HFF-Myc (cell line): ENCODE data around the gene HMX2.

Experiments used
- DNase-seq: peaks from one replicate; pipeline ENCODE4 v3.0.0-alpha.2; 2011; ENCODE audit warnings: low read depth; ENCODE audit errors: extremely low read depth
- H3K4me3 ChIP-seq: replicated peaks from 2 replicates; pipeline ENCODE4 v1.5.1; 2011; ENCODE audit warnings: low read depth, mild to moderate bottlenecking, control low read depth, low read length
- TF ChIP-seq, protein P1 (sequence below): IDR thresholded peaks from 2 replicates; pipeline ENCODE4 v1.5.1; 2012; ENCODE audit warnings: mild to moderate bottlenecking, low read depth, low read length, control low read depth; ENCODE audit errors: missing control alignments

HMX2 gene

DNA sequence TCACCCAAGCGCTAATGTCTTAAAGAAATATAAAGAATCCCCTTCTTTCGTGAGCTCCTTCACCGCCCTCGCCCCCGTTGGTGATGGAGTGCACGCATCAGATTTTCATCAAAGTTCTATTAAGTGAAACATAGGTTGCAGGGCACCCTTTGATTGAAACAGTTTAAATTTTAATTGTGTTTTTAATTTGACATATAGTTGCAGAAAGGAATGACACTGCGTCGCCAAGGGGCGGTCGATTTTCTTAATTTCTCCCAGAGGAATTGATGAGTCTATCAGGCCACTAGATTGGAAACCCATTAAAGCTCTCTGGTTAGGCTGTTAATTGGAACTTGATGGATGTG lies 4.1 kb upstream of the HMX2 start:
- no peak for DNase-seq
- TF ChIP-seq, protein P1, sequence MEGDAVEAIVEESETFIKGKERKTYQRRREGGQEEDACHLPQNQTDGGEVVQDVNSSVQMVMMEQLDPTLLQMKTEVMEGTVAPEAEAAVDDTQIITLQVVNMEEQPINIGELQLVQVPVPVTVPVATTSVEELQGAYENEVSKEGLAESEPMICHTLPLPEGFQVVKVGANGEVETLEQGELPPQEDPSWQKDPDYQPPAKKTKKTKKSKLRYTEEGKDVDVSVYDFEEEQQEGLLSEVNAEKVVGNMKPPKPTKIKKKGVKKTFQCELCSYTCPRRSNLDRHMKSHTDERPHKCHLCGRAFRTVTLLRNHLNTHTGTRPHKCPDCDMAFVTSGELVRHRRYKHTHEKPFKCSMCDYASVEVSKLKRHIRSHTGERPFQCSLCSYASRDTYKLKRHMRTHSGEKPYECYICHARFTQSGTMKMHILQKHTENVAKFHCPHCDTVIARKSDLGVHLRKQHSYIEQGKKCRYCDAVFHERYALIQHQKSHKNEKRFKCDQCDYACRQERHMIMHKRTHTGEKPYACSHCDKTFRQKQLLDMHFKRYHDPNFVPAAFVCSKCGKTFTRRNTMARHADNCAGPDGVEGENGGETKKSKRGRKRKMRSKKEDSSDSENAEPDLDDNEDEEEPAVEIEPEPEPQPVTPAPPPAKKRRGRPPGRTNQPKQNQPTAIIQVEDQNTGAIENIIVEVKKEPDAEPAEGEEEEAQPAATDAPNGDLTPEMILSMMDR, result no peak
- H3K4me3 ChIP-seq, result no peak overlapping the region

DNA sequence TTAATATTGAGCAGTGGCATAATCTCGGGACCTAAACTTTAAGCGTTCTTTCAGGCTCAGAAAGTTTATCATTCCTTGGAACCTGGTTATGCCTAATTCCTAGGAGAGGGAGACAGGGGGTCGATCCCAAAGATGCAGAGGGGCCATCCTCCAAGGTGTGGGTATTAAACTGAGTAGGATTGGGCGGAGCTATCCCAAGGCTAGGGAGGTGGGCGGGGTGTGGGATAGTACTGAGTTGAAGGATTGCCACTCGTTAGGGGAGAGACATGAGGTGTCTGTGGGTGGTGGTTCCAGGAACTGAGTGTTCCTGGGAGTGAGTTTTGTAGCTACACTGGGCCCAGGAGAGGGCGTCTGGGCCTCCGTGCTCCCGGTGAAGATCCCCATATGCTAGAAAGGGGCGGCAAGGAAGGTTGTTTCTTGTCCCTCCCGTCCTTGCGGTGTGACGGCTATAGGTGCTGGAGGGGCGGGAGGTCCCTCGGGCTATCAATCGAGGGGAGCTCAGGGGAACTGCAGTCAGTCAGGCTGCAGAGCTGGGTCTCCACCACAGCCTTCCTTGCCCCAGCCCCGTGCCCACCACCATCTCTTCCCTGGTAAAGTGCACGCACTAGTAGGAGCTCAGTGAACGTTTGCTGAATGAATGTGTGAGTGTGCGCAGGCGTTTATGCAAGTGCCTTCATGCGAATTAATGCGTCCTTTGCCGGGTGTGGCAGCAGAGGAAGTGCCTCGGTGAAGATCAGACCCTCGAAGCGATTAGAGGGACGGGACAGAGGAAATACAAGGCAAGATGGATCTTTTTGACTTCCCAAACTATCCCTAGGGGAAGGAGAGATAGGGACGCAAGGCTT lies 3.0 kb upstream of the HMX2 start:
- no peak for DNase-seq
- TF ChIP-seq, protein P1, result no peak
- no peak overlapping the region for H3K4me3 ChIP-seq

DNA sequence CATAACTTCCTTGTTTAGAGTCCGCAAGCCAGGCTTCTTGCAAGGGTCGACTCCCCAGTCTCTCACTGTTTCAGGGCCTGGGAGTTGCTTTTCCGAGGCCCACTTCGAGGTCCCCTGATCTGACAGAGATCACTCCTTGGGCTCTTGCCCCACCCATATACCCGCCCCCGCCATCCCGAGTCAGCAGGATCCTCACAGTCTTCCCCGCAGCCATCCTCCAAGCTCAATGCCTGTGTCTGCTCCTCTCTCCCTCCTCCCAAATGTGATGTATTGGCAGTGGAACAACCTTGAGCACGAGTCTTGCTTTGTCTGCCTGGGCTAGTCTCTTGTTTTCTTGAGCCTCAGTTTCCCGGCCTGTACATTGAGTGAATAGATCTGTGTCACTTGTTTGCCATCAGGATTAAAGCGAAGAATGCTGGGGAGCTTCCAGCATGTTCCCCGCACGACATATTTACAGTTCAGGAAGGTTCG lies 2.4 kb upstream of the HMX2 start:
- DNase-seq, result no peak
- TF ChIP-seq, protein P1, result no peak
- H3K4me3 ChIP-seq, result no peak overlapping the region

DNA sequence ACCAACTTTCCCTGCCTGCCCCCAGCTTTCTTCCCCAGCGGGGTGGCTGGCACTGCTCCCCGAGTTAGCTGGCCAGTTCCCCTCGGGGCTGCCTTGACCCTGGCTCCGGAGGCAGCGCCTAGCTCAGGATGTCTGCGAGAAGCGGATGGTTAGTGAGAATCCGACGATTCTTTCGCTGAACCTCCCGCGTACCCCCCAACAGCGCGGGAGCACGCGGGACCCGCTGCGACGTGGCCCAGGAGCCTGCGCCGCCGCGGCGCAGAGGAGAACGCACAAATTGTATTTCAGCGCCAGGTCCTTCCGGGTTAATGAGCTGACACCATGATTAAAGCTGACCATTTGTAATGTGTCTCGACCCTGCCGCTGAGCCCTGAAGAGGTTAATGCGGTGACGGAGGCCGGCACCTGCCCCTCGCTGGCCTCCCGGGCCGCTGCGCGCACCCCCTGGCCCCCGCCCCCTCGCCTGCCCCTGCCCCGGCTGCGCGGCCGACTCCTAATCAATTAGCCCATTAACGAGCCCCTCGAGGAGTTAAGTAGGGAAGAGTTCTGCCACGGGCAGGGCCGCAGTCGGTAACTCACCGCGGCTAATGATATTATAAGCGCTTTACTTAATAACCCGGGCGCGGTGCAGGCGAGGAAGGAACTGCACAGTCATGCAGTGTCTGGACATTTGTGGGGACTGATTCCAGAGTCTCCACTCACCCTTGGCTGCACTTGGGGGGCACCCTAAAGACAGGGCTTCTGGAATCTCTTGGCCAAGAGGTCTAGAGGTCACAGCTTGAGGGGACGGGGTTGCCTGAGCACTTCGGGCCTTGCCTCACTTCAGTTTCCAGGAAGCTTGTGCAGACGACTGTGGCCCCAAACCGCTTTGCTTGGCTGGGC lies 1.7 kb upstream of the HMX2 start:
- no peak overlapping the region for H3K4me3 ChIP-seq
- DNase-seq, result no peak
- TF ChIP-seq, protein P1, result no peak

DNA sequence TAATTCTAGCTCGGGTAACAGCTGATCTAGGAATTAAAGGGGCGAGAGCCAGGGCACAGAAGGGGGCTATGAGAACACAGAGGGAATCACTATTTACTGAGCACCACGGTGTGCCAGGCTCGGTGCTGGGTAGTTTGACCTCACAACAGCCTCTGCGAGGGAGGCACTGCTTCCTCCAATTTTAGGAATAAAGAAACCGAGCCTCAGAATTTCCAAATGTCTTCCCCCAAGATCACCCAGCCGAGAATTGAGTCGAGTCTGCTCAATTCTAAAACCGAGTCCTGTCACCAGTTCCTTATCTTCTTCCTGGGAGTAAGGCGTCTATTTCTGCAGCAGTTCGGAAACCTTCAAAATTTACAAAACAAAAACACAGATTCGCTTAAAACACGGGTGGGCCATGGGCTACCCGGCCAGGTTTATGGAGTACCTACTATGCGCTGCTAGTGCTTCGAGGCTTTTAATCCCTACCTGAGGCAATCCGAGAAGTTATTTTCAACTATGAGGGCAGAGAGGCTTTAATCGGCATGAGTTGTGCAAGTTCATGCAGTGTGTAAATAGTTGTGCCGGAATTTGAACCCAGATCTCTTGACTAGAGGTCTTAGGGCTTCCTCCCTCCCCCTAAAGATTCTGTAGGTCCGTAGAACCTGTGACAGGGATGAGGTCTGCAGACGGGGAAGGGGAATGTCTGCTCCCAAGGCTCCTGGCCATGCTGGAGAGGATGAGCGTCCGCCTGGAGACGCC lies 872 bp upstream of the HMX2 start:
- TF ChIP-seq, protein P1, result no peak
- DNase-seq, result no peak
- no peak overlapping the region for H3K4me3 ChIP-seq

DNA sequence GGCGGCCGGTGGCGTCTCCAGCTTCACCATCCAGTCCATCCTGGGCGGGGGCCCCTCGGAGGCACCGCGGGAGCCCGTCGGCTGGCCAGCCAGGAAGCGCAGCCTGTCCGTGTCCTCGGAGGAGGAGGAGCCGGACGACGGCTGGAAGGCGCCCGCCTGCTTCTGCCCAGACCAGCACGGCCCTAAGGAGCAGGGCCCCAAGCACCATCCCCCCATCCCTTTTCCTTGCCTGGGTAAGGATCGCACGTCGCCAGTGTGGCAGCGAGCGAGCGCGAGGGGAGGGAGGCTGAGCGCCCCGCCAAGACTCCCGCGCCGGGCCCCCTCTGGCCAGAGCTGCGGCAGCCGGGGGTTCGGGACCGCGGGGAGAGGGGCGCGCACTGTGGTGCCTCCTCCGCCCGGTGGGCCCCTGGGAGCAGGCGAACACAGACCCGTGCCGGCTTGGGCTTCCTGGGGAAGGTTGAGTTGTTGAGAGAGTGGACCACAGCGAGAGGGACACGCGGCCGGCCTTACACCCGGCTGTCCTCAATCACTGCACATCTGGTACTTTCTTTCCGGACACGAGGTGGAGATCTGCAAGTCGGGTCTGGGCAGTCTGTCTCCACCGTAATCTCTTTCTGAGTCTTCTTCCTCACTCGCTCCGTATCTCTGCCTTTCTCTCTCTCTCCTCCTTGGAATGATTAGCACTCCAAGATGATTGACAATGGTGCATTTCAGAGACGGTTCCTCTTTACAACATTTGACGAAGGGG lies 652 bp downstream of the HMX2 start:
- TF ChIP-seq, protein P1, result no peak
- no peak for DNase-seq
- H3K4me3 ChIP-seq, result no peak overlapping the region
